ENCODE results near the gene TPP1.

Gene TPP1

GRCh38 chr11:6583584-6583983 lies 35.6 kb downstream of the TPP1 start:
- DNase-seq: no peak

GRCh38 chr11:6579681-6580080 lies 39.5 kb downstream of the TPP1 start:
- DNase-seq: no peak

GRCh38 chr11:6578134-6578533 lies 41.1 kb downstream of the TPP1 start:
- DNase-seq: no peak

GRCh38 chr11:6576471-6577373 lies 42.5 kb downstream of the TPP1 start:
- DNase-seq: no peak

- DNase-seq: no peak
Observed at GRCh38 chr11:6574816-6575715, 44.2 kb downstream of the TPP1 start.

- no peak for DNase-seq
Observed at GRCh38 chr11:6572215-6572614, 47.0 kb downstream of the TPP1 start.

GRCh38 chr11:6571434-6572008 lies 47.7 kb downstream of the TPP1 start:
- DNase-seq: no peak

GRCh38 chr11:6570691-6571427 lies 48.4 kb downstream of the TPP1 start:
- no peak for DNase-seq

- no peak for DNase-seq
Observed at GRCh38 chr11:6569706-6570105, 49.5 kb downstream of the TPP1 start.

- no peak for DNase-seq
Observed at GRCh38 chr11:6568191-6568918, 50.9 kb downstream of the TPP1 start.

- DNase-seq: no peak
Observed at GRCh38 chr11:6567371-6567745, 51.9 kb downstream of the TPP1 start.

GRCh38 chr11:6566704-6567370 lies 52.4 kb downstream of the TPP1 start:
- no peak for DNase-seq

- DNase-seq: no peak
Observed at GRCh38 chr11:6565988-6566703, 53.1 kb downstream of the TPP1 start.

- no peak for DNase-seq
Observed at GRCh38 chr11:6565325-6565724, 53.9 kb downstream of the TPP1 start.

- no peak for DNase-seq
Observed at GRCh38 chr11:6563667-6564066, 55.6 kb downstream of the TPP1 start.

GRCh38 chr11:6563121-6563619 lies 56.1 kb downstream of the TPP1 start:
- DNase-seq: no peak
